Mucosa of descending colon (tissue), 3 donors: ENCODE results near the gene RNF149. TPM values are rescaled to one million over a fixed set of nuclear protein-coding genes. Genes with fewer than 3 reads are reported as not detected.
"Not testable (repeated sequence)": the region's sequence is repeated elsewhere in the genome, so short reads cannot be mapped to it uniquely, and the experiment has no call there.

ENCODE experiments used
- ATAC-seq: fragments of 200-7000 bp; cut with Tn5 transposase; one replicate; pipeline ENCODE4 v1.9.1; 2020; ENCODE audit warnings: mild to moderate bottlenecking, moderate library complexity
- DNase-seq, 3 donors: peaks; one replicate each; pipeline ENCODE4 v3.0.0-alpha.2; 2020
- H3K36me3 ChIP-seq: fragments of 200-600 bp; one replicate; pipeline ENCODE4 v1.8.0; 2021; ENCODE audit warnings: low read depth, mild to moderate bottlenecking
- H3K4me1 ChIP-seq: fragments of 200-600 bp; one replicate; pipeline ENCODE4 v1.8.0; 2021; ENCODE audit warnings: low read depth, mild to moderate bottlenecking
- H3K4me3 ChIP-seq: fragments of 200-600 bp; one replicate; pipeline ENCODE4 v1.8.0; 2021; ENCODE audit warnings: mild to moderate bottlenecking
- H3K9me3 ChIP-seq: fragments of 200-600 bp; one replicate; pipeline ENCODE4 v1.8.0; 2021; ENCODE audit warnings: mild to moderate bottlenecking
- intact Hi-C, 2 donors: fragments of 100-400 bp; cut with DNase I in 1 of 2; cut with micrococcal nuclease in 1 of 2; formaldehyde crosslinking; loops; one replicate each; pipeline versions ENCODE4 v1.11.0 to v1.11.1; 2022; cut with DNase I, micrococcal nuclease
- total RNA-seq, 3 donors: library from RNA; stranded (reverse); fragmentation: NEBNext Ultra II Directional in 2 of 3; extraction: Animal tissue kit (Norgen Biotek cat#: 25700) in 2 of 3; gene quantifications; one replicate each; pipeline versions ENCODE4 v1.2.1 to v1.2.4, GENCODE V29; 2021 to 2023
- TF ChIP-seq, protein P1 (sequence below): fragments of 200-600 bp; IDR thresholded peaks from one replicate; pipeline ENCODE4 v1.8.0; 2022; ENCODE audit warnings: antibody characterized with exemption, mild to moderate bottlenecking
- donor health status: DM: no; HTN: no; CAD: no; lungs with moderate emphysema.
- donor health status: DM: no; HTN: no; CAD: no.
- donor health status: DM: no; HTN: yes; CAD: no.

Gene RNF149
- total RNA-seq, 3 donors from 2014 or later: 50.5 to 62.5 (median 56.3) TPM

DNA sequence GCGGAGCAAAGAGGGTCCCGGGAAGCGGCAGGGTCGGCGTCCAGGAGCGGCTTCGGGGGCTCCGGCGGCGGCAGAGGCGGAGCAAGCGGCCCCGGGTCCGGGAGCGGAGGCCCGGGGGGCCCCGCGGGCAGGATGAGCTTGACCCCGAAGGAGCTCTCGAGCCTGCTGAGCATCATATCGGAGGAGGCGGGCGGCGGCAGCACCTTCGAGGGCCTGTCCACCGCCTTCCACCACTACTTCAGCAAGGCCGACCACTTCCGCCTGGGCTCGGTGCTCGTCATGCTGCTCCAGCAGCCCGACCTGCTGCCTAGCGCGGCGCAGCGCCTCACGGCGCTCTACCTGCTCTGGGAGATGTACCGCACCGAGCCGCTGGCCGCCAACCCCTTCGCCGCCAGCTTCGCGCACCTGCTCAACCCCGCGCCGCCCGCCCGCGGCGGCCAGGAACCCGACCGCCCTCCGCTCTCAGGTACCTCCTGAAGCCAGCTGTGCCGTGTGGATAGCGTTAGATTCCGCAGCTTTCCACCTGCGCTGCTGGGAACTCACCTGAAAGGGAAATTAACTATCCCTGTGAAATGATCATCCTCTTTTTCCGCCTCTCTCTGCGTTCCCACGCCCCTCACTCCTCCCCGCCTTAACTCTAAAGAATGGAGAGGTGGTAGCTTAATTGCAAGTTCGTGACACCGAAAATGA is 55.3 kb downstream of the RNF149 start:
- TF ChIP-seq, protein P1, sequence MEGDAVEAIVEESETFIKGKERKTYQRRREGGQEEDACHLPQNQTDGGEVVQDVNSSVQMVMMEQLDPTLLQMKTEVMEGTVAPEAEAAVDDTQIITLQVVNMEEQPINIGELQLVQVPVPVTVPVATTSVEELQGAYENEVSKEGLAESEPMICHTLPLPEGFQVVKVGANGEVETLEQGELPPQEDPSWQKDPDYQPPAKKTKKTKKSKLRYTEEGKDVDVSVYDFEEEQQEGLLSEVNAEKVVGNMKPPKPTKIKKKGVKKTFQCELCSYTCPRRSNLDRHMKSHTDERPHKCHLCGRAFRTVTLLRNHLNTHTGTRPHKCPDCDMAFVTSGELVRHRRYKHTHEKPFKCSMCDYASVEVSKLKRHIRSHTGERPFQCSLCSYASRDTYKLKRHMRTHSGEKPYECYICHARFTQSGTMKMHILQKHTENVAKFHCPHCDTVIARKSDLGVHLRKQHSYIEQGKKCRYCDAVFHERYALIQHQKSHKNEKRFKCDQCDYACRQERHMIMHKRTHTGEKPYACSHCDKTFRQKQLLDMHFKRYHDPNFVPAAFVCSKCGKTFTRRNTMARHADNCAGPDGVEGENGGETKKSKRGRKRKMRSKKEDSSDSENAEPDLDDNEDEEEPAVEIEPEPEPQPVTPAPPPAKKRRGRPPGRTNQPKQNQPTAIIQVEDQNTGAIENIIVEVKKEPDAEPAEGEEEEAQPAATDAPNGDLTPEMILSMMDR: no peak
- peak; percentile 78 for ATAC-seq
- Histone ChIP-seq H3K4me3 (peak overlapping the region; percentile 90), H3K4me1 (peaks cover 25% of the 10 kb centered on the region), H3K36me3 (no peaks in the 10 kb centered on the region), H3K9me3 (no peaks in the 10 kb centered on the region)
- peak; percentile 68 to 91 (median 84) for DNase-seq
- intact Hi-C loops: no loop called here

DNA sequence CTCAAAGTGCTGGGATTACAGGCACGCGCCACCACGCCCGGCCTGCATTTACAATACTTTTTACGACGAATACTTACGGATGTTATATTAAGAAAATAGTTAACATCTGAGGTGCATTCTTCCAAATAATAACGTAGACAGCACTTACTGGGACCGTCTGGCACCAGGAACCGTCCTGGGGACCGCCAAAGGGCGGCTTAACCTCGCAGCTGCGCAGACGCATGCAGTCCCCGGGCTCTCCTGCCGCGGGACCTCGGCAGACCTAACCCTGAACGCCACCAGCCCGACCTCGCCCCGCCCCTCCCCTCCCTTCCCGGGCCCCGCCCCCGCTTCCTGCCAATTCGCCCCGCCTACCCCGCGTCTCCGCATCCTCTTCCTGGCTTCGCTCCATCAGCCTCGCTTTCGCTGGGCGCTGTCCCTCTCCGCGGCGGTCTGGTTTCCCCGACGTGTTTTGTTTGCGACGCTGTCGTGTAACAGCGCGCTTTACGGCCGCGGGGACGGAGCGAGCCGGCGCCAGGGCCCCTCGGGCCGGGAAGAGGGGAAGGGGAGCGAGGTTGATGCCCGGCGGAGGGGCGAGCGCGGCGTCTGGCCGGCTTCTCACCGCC is 56.0 kb downstream of the RNF149 start, which contains the start of gene CNOT11:
TSS of gene CNOT11 (plus strand) at position 479 of the 605 bp plus-strand sequence. CDS start at position 558, 79 bp downstream.
- Histone ChIP-seq H3K4me1 (peaks cover 25% of the 10 kb centered on the region), H3K36me3 (no peaks in the 10 kb centered on the region), H3K4me3 (peak within 1 kb of the TSS; percentile 90), H3K9me3 (no peaks in the 10 kb centered on the region)
- intact Hi-C loops: no loop called here
- ATAC-seq (peak; percentile 92), DNase-seq (peak; percentile 99 to 100 (median 100))
- TF ChIP-seq, protein P1: no peak

DNA sequence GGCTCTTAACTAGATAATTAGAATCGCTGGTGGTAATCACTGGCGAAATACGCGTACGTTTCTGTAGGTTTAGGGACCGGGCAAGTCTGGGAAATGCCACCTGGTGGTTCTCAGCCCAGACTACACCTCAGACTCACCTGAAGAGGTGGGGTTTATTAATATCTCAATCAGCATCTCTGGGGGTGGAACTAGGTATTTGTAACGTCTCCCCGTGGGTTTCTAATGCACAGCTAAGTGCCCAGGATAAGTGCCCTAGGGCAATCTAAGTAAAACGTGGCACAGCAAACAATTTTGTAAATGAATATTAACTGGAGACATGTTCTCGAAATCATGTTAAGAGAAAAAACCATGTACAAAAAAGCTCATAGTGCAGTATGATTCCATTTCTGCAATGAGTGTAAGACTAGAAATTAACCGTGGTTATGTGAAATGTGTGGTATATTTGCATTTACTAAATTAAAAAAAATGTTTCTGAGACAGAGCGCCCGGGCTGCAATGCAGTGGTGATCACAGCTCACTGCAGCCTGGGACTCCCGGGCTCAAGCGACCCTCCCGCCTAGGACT is 56.6 kb downstream of the RNF149 start:
- peak overlapping the region; percentile 15 for H3K4me3 ChIP-seq
- TF ChIP-seq, protein P1: peak; percentile 6
- intact Hi-C loops: no loop called here
- H3K9me3 ChIP-seq: no peaks in the 10 kb centered on the region
- no peaks in the 10 kb centered on the region for H3K36me3 ChIP-seq
- DNase-seq (peak in 2 of 3 donors; percentile 59 to 69), ATAC-seq (peak; percentile 55)
- peaks cover 25% of the 10 kb centered on the region for H3K4me1 ChIP-seq

DNA sequence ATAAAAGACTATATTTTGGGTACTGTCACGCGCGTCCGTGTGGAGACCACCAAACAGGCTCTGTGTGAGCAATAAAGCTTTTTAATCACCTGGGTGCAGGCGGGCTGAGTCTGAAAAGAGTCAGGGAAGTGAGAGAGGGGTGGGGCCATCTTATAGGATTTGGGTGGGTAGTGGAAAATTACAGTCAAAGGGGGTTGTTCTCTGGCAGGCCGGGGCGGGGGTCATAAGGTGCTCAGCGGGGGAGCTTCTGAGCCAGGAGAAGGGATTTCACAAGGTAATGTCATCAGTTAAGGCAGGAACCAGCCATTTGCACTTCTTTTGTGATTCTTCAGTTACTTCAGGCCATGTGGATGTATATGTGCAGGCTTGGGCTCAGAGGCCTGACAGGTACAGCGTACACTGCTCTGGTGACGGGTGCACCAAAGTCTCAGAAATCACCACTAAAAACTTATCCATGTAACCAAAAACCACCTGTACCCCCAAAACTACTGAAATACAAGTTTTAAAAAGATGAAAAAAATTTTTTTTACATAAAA is 57.2 kb downstream of the RNF149 start:
- H3K4me3 ChIP-seq, H3K9me3 ChIP-seq, intact Hi-C loops, ATAC-seq, H3K36me3 ChIP-seq: not testable (repeated sequence)
- peaks cover 25% of the 10 kb centered on the region for H3K4me1 ChIP-seq
- DNase-seq: peak in 2 of 3 donors; percentile 48 to 53

DNA sequence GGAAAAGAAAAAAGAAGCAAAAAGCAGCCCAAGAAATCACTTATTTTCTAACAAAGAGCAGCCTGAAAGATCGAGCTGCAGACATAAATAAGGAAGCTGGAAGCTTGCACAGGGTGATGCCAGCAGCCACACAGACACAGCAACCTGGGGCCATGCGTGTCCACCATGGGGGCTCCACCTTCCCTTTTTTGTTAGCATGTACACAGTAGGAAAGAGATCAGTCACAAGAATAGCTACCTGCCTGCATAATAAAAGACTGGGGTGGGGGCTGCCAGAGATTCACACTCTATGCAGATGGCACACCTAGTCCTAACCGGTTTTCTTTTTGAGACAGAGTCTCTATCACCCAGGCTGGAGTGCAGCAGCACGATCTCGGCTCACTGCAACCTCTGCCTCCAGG is 58.7 kb downstream of the RNF149 start:
- DNase-seq (no peak), ATAC-seq (no peak)
- Histone ChIP-seq H3K36me3 (no peaks in the 10 kb centered on the region), H3K9me3 (no peaks in the 10 kb centered on the region), H3K4me1 (peaks cover 22% of the 10 kb centered on the region), H3K4me3 (no peak overlapping the region)
- TF ChIP-seq, protein P1: no peak
- intact Hi-C loops: no loop called here

DNA sequence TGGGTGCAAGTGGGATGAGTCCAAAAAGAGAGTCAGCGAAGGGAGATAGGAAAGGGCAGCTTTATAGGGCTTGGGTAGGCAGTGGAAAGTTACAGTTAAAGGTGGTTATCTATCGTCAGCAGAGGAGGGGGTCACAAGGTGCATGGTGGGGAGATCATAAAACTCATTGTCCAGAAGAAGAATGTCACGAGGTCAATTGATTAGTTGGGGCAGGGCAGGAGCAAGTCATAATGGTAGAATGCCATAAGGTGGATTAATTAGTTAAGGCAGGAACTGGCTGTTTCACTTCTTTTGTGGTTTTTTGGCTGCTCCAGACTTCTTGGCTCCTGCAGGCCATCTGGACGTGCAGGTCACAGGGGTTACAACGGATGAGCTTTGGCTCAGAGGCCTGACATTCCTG is 59.7 kb downstream of the RNF149 start:
- H3K4me3 ChIP-seq, H3K9me3 ChIP-seq, H3K36me3 ChIP-seq, intact Hi-C loops, DNase-seq, ATAC-seq: not testable (repeated sequence)
- H3K4me1 ChIP-seq: peaks cover 11% of the 10 kb centered on the region

DNA sequence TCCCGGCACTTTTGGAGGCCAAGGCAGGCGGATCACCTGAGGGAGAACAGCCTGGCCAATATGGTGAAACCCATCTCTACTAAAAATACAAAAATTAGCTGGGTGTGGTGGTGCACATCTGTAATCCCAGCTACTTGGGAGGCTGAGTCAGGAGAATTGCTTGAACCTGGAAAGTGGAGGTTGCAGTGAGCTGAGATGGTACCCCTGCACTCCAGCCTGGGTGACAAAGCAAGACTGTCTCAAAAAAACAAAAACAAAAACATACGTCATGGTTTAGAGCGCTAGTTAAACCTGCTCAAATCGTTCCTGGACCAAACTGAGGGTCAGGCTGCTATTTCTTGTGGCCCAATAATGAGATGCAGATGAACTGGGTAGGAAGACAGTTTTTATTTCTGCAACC is 63.0 kb downstream of the RNF149 start:
- H3K4me3 ChIP-seq, DNase-seq, ATAC-seq, H3K4me1 ChIP-seq, intact Hi-C loops, H3K9me3 ChIP-seq, H3K36me3 ChIP-seq: not testable (repeated sequence)

DNA sequence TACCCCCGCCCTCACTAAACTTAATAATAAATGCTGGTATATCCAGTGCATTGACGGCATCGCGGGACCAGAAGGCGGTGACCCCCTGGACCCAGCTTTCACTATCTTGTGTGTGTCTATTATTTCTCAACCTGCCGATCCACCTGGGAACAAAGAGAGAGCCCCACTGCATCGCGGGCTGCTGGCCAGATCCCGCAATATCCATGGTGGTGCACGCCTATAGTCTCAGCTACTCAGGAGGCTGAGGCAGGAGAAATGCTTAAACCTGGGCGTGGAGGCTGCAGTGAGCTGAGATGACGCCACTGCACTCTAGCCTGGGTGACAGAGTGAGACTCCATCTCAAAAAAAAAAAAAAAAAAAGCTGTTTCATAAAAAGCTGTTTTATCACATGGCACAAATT is 63.6 kb downstream of the RNF149 start:
- intact Hi-C loops, H3K4me3 ChIP-seq, H3K9me3 ChIP-seq, ATAC-seq, H3K36me3 ChIP-seq: not testable (repeated sequence)
- H3K4me1 ChIP-seq: peaks cover 14% of the 10 kb centered on the region
- peak in 1 of 3 donors; percentile 39 for DNase-seq

DNA sequence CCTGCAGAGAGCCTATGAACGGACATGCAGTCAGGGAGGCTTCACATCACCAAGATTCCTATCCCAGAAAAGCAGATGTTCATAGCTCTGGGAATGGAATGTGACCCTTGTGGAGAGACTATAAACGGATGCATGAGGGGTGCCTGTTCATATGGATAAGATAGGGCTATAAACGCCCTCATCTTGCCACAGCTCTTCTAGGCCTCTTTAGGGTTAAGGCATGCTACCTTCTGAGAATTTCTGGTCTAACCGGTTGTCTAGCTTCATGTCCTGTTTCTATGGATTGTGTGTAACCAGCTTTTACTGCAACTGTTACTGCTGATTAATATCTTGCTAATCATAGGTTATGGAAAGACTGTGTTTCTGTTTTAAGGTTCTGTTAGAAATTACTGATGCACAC is 64.1 kb downstream of the RNF149 start:
- ATAC-seq, intact Hi-C loops, H3K36me3 ChIP-seq: not testable (repeated sequence)

More for the DNA sequence above, 64.1 kb downstream of the RNF149 start:
- not testable (repeated sequence) for DNase-seq, H3K9me3 ChIP-seq, H3K4me3 ChIP-seq
- H3K4me1 ChIP-seq: peaks cover 15% of the 10 kb centered on the region
